Smooth muscle cell (in vitro differentiated cells): Measurements from ENCODE around the gene MFN2. TPM values are rescaled to one million over a fixed set of nuclear protein-coding genes. Genes with fewer than 3 reads are reported as not detected.

Source experiments
- DNase-seq: peaks from one replicate; lab custom pipeline; 2025; ENCODE audit not compliant: unreplicated experiment; lab: John Stamatoyannopoulos, UW
- H2AFZ ChIP-seq: fragments of 200-600 bp; sonication (generic); 2 replicates; pipeline ENCODE4 v1.6.0; 2016; ENCODE audit warnings: antibody characterized with exemption, low read depth, mild to moderate bottlenecking
- H3F3A ChIP-seq: fragments of 200-600 bp; sonication (generic); 2 replicates; pipeline ENCODE4 v1.6.0; 2017; ENCODE audit warnings: antibody characterized with exemption, low read depth
- H3K27ac ChIP-seq: fragments of 200-600 bp; sonication (generic); 2 replicates; pipeline ENCODE4 v1.5.1; 2016; ENCODE audit warnings: low read depth, mild to moderate bottlenecking
- H3K27me3 ChIP-seq: fragments of 200-600 bp; sonication (generic); 2 replicates; pipeline ENCODE4 v1.6.1; 2016; ENCODE audit warnings: low read depth, mild to moderate bottlenecking
- H3K36me3 ChIP-seq: fragments of 200-600 bp; sonication (generic); 2 replicates; pipeline ENCODE4 v1.5.1; 2016; ENCODE audit warnings: low read depth
- H3K4me1 ChIP-seq: fragments of 200-600 bp; sonication (generic); 2 replicates; pipeline ENCODE4 v1.5.1; 2016; ENCODE audit warnings: low read depth
- H3K4me2 ChIP-seq: fragments of 200-600 bp; sonication (generic); 2 replicates; pipeline ENCODE4 v1.6.0; 2016; ENCODE audit warnings: mild to moderate bottlenecking
- H3K4me3 ChIP-seq: fragments of 200-600 bp; sonication (generic); 2 replicates; pipeline ENCODE4 v1.5.1; 2016; ENCODE audit warnings: mild to moderate bottlenecking
- H3K79me2 ChIP-seq: fragments of 200-600 bp; sonication (generic); 2 replicates; pipeline ENCODE4 v1.6.0; 2016; ENCODE audit warnings: low read depth, mild to moderate bottlenecking
- H3K9ac ChIP-seq: fragments of 200-600 bp; sonication (generic); 2 replicates; pipeline ENCODE4 v1.6.0; 2016; ENCODE audit warnings: low read depth
- H3K9me3 ChIP-seq: fragments of 200-600 bp; sonication (generic); replicated peaks from 2 replicates; pipeline ENCODE4 v1.5.1; 2016; ENCODE audit warnings: low read depth
- H4K20me1 ChIP-seq: fragments of 200-600 bp; sonication (generic); 2 replicates; pipeline ENCODE4 v1.6.0; 2016; ENCODE audit warnings: low read depth
- whole genome bisulfite sequencing: methylation state at CpG from one replicate; pipeline ENCODE4 v1.1.7; 2016; ENCODE audit warnings: low lambda C conversion rate; 5-methylcytosine and 5-hydroxymethylcytosine counted together
- polyA plus RNA-seq: library from polyadenylated mRNA; unstranded; fragments of >200 nt; fragmentation: Nextera tagmentation; extraction: Ambion mirVana; gene quantifications from 2 replicates; pipeline ENCODE4 v1.2.1, GENCODE V29; 2016
- total RNA-seq: library from RNA; depleted of rRNA; stranded (reverse); fragments of >200 nt; gene quantifications from 2 replicates; pipeline ENCODE4 v1.2.3, GENCODE V29; 2014
- TF ChIP-seq, protein P1 (sequence below): fragments of 200-600 bp; sonication (generic); IDR thresholded peaks from 2 replicates; pipeline ENCODE4 v1.5.1; 2017; ENCODE audit warnings: borderline replicate concordance, mild to moderate bottlenecking, antibody characterized with exemption; ENCODE audit not compliant: insufficient read depth, poor library complexity, severe bottlenecking

Gene MFN2
- total and polyA plus RNA-seq, 2 experiments from 2014 or later: 30.0 to 39.7 TPM

DNA sequence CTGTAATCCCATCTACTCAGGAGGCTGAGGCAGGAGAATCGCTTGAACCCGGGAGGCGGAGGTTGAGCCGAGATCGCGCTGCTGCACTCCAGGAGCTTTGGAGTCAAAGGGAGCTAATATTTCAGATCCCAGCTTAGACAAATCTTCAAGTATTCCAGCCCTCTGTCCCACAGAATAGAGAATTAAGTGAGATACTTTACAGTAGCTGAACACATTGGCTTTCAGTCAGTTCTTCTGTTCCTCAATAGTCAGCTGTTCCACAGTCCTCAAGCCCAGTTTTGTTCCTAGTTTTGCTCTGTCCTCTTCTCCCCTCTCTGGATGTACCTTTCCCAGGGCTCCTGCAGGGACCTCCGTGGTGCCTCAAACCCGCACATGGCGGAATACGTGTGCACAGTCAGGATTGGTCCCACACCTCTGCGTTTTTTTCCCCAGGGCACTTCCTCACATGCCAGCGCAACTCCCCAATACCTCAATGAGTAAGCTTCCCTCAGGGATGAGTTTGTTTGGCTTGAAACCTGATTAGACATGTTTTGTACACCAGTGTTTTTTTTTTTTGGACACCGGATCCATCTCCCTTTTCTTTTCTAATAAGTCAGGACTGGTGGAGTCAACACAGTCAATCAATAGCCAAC, 1.2 kb downstream of the MFN2 start:
- H3F3A ChIP-seq: peaks cover 18% of the 10 kb centered on the region
- H3K4me1 ChIP-seq: peaks cover 5% of the 10 kb centered on the region
- no peak for DNase-seq
- WGBS: 89% methylated on average over 13 of the region's 13 CpGs
- H3K9ac ChIP-seq: peak overlapping the region; percentile 95
- H3K4me2 ChIP-seq: peak overlapping the region; percentile 95
- no peak overlapping the region for H3K27ac ChIP-seq
- no peaks in the 10 kb centered on the region for H3K9me3 ChIP-seq
- H3K4me3 ChIP-seq: peak overlapping the region; percentile 78
- TF ChIP-seq, protein P1, sequence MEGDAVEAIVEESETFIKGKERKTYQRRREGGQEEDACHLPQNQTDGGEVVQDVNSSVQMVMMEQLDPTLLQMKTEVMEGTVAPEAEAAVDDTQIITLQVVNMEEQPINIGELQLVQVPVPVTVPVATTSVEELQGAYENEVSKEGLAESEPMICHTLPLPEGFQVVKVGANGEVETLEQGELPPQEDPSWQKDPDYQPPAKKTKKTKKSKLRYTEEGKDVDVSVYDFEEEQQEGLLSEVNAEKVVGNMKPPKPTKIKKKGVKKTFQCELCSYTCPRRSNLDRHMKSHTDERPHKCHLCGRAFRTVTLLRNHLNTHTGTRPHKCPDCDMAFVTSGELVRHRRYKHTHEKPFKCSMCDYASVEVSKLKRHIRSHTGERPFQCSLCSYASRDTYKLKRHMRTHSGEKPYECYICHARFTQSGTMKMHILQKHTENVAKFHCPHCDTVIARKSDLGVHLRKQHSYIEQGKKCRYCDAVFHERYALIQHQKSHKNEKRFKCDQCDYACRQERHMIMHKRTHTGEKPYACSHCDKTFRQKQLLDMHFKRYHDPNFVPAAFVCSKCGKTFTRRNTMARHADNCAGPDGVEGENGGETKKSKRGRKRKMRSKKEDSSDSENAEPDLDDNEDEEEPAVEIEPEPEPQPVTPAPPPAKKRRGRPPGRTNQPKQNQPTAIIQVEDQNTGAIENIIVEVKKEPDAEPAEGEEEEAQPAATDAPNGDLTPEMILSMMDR: no peak
- H4K20me1 ChIP-seq: peaks cover 44% of the 10 kb centered on the region
- no peak overlapping the region for H2AFZ ChIP-seq
- H3K27me3 ChIP-seq: no peaks in the 10 kb centered on the region
- peaks cover 46% of the 10 kb centered on the region for H3K79me2 ChIP-seq
- H3K36me3 ChIP-seq: no peaks in the 10 kb centered on the region

- WGBS: 95% methylated on average over 3 of the region's 3 CpGs
- TF ChIP-seq, protein P1: peak; percentile 13
- Histone ChIP-seq H3K27ac (no peak overlapping the region), H3K4me3 (no peak overlapping the region), H3K4me1 (peaks cover 5% of the 10 kb centered on the region), H3F3A (peaks cover 18% of the 10 kb centered on the region), H3K27me3 (no peaks in the 10 kb centered on the region), H3K79me2 (peaks cover 46% of the 10 kb centered on the region), H4K20me1 (peaks cover 48% of the 10 kb centered on the region), H2AFZ (no peak overlapping the region), H3K36me3 (no peaks in the 10 kb centered on the region), H3K4me2 (no peak overlapping the region), H3K9ac (no peak overlapping the region), H3K9me3 (no peaks in the 10 kb centered on the region)
- no peak for DNase-seq
Measured at GRCh38 chr1:11982010-11982392, 1.8 kb downstream of the MFN2 start.

GRCh38 chr1:11984121-11984520, 3.9 kb downstream of the MFN2 start:
- DNase-seq: no peak
- H2AFZ ChIP-seq: no peak overlapping the region
- H3K4me1 ChIP-seq: peaks cover 5% of the 10 kb centered on the region
- no peak overlapping the region for H3K4me2 ChIP-seq
- TF ChIP-seq, protein P1: no peak
- H3K4me3 ChIP-seq: no peak overlapping the region
- no peaks in the 10 kb centered on the region for H3K36me3 ChIP-seq
- H3K9me3 ChIP-seq: no peaks in the 10 kb centered on the region
- peaks cover 4% of the 10 kb centered on the region for H3F3A ChIP-seq
- H4K20me1 ChIP-seq: peaks cover 69% of the 10 kb centered on the region
- H3K27ac ChIP-seq: no peak overlapping the region
- peaks cover 52% of the 10 kb centered on the region for H3K79me2 ChIP-seq
- WGBS: 93% methylated on average over 5 of the region's 5 CpGs
- H3K27me3 ChIP-seq: no peaks in the 10 kb centered on the region
- no peak overlapping the region for H3K9ac ChIP-seq

DNA sequence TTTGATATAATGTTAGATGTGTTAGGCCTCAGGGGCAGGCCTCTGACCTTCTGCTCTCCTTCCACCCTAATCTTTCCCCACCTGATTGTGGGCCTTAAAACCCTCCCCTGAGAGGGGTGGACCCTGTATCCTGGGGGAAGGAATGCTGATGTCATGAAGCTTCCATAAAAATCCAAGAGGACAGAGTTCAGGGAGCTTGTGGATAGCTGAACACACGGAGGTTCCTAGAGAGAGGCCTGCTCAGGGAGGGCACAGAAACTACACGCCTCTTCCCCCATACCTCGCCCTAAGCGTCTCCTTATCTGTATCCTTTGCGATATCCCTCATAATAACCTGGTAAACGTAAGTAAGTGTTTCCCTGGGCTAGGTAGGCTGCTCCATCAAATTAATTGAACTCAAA, 4.3 kb downstream of the MFN2 start:
- Histone ChIP-seq H3K9ac (no peak overlapping the region), H3F3A (no peaks in the 10 kb centered on the region), H3K9me3 (no peaks in the 10 kb centered on the region), H3K4me1 (peaks cover 5% of the 10 kb centered on the region), H4K20me1 (peaks cover 71% of the 10 kb centered on the region), H3K36me3 (no peaks in the 10 kb centered on the region), H2AFZ (no peak overlapping the region), H3K79me2 (peaks cover 52% of the 10 kb centered on the region), H3K27me3 (no peaks in the 10 kb centered on the region), H3K4me2 (no peak overlapping the region), H3K27ac (no peak overlapping the region), H3K4me3 (no peak overlapping the region)
- TF ChIP-seq, protein P1: no peak
- DNase-seq: no peak
- WGBS: 98% methylated on average over 6 of the region's 6 CpGs
